ENCODE results near the gene GLE1.

The GLE1 gene

GRCh38 chr9:128556276-128556675 lies 51.8 kb downstream of the GLE1 start:
- Histone ChIP-seq H4K8ac (ENCODE audit: low read length) (no peak overlapping the region), H3K4ac (ENCODE audit: low read depth in 1 of 2, low read length in 2 of 2) (no peak overlapping the region), H2BK12ac (ENCODE audit: low read length in 2 of 2) (no peak overlapping the region), H3K23ac (ENCODE audit: low read length in 2 of 2) (no peak overlapping the region), H3K14ac (ENCODE audit: low read length in 2 of 2) (no peak overlapping the region), H3K4me1 (ENCODE audit: control insufficient read depth, insufficient read depth, low read depth, low read length) (peaks cover 11% of the 10 kb centered on the region), H3K36me3 (ENCODE audit: control insufficient read depth in 1 of 2, insufficient read depth in 2 of 2, low read depth in 1 of 2, low read length in 2 of 2) (peaks cover 5 to 6% of the 10 kb centered on the region in 2 experiments), H2AK5ac (ENCODE audit: low read length, severe bottlenecking) (no peak overlapping the region), H3K18ac (ENCODE audit: low read depth in 1 of 2, low read length in 2 of 2) (no peak overlapping the region), H3K4me2 (ENCODE audit: low read length, poor library complexity, severe bottlenecking) (no peak overlapping the region), H2AFZ (ENCODE audit: low read depth, low read length) (no peak overlapping the region), H3K27me3 (ENCODE audit: control insufficient read depth in 1 of 2, insufficient read depth in 1 of 2, low read length in 2 of 2) (no peaks in the 10 kb centered on the region), H3K9me3 (ENCODE audit: control insufficient read depth, low read length) (no peaks in the 10 kb centered on the region), H2BK5ac (ENCODE audit: low read depth, low read length, poor library complexity, severe bottlenecking) (no peak overlapping the region), H2BK15ac (ENCODE audit: low read depth, poor library complexity, severe bottlenecking) (no peak overlapping the region), H3K9ac (ENCODE audit: low read length) (peak overlapping the region; percentile 9), H4K91ac (ENCODE audit: low read length) (no peak overlapping the region), H3K27ac (ENCODE audit: low read length, poor library complexity, severe bottlenecking) (no peak overlapping the region), H3K4me3 (ENCODE audit: insufficient read depth in 1 of 2, low read depth in 1 of 2, low read length in 2 of 2) (no peak overlapping the region), H2BK120ac (ENCODE audit: low read depth, low read length) (no peak overlapping the region), H3K79me1 (replicated peaks; ENCODE audit: low read length, poor library complexity, severe bottlenecking) (no peaks in the 10 kb centered on the region)
- WGBS = 100% methylated on average over 1 of the region's 2 CpGs
- DNase-seq = no peak

GRCh38 chr9:128556926-128557634 lies 52.6 kb downstream of the GLE1 start:
- no peak overlapping the region for H3K27ac ChIP-seq (ENCODE audit: low read length, poor library complexity, severe bottlenecking)
- H3K4me3 ChIP-seq (ENCODE audit: insufficient read depth in 1 of 2, low read depth in 1 of 2, low read length in 2 of 2) = no peak overlapping the region
- 97% methylated on average over 4 of the region's 5 CpGs for WGBS
- H3K27me3 ChIP-seq (ENCODE audit: control insufficient read depth in 1 of 2, insufficient read depth in 1 of 2, low read length in 2 of 2) = no peaks in the 10 kb centered on the region
- no peak overlapping the region for H2BK120ac ChIP-seq (ENCODE audit: low read depth, low read length)
- H4K91ac ChIP-seq (ENCODE audit: low read length) = no peak overlapping the region
- no peak overlapping the region for H3K4ac ChIP-seq (ENCODE audit: low read depth in 1 of 2, low read length in 2 of 2)
- no peak overlapping the region for H2AK5ac ChIP-seq (ENCODE audit: low read length, severe bottlenecking)
- H3K36me3 ChIP-seq (ENCODE audit: control insufficient read depth in 1 of 2, insufficient read depth in 2 of 2, low read depth in 1 of 2, low read length in 2 of 2) = peaks cover 6% of the 10 kb centered on the region in 2 experiments
- H3K4me1 ChIP-seq (ENCODE audit: control insufficient read depth, insufficient read depth, low read depth, low read length) = peaks cover 10% of the 10 kb centered on the region
- H2BK12ac ChIP-seq (ENCODE audit: low read length in 2 of 2) = no peak overlapping the region
- no peak overlapping the region for H2AFZ ChIP-seq (ENCODE audit: low read depth, low read length)
- no peak overlapping the region for H3K9ac ChIP-seq (ENCODE audit: low read length)
- no peak overlapping the region for H2BK5ac ChIP-seq (ENCODE audit: low read depth, low read length, poor library complexity, severe bottlenecking)
- no peak overlapping the region for H4K8ac ChIP-seq (ENCODE audit: low read length)
- no peak overlapping the region for H3K18ac ChIP-seq (ENCODE audit: low read depth in 1 of 2, low read length in 2 of 2)
- no peaks in the 10 kb centered on the region for H3K9me3 ChIP-seq (ENCODE audit: control insufficient read depth, low read length)
- H3K79me1 ChIP-seq (replicated peaks; ENCODE audit: low read length, poor library complexity, severe bottlenecking) = no peaks in the 10 kb centered on the region
- H3K14ac ChIP-seq (ENCODE audit: low read length in 2 of 2) = no peak overlapping the region
- no peak overlapping the region for H3K23ac ChIP-seq (ENCODE audit: low read length in 2 of 2)
- no peak overlapping the region for H3K4me2 ChIP-seq (ENCODE audit: low read length, poor library complexity, severe bottlenecking)
- DNase-seq = peak; percentile 14
- H2BK15ac ChIP-seq (ENCODE audit: low read depth, poor library complexity, severe bottlenecking) = no peak overlapping the region

- WGBS = 2% methylated on average over 12 of the region's 12 CpGs
- no peaks in the 10 kb centered on the region for H3K27me3 ChIP-seq (ENCODE audit: control insufficient read depth in 1 of 2, insufficient read depth in 1 of 2, low read length in 2 of 2)
- H3K23ac ChIP-seq (ENCODE audit: low read length in 2 of 2) = no peak overlapping the region
Measured at GRCh38 chr9:128558431-128559310, 54.2 kb downstream of the GLE1 start.

GRCh38 chr9:128565578-128565977 lies 61.1 kb downstream of the GLE1 start:
- no peak for DNase-seq
- H2BK5ac ChIP-seq (ENCODE audit: low read depth, low read length, poor library complexity, severe bottlenecking) = no peak overlapping the region
- H4K8ac ChIP-seq (ENCODE audit: low read length) = no peak overlapping the region
- H3K79me1 ChIP-seq (replicated peaks; ENCODE audit: low read length, poor library complexity, severe bottlenecking) = peaks cover 14% of the 10 kb centered on the region
- H3K14ac ChIP-seq (ENCODE audit: low read length in 2 of 2) = no peak overlapping the region
- no peak overlapping the region for H2AFZ ChIP-seq (ENCODE audit: low read depth, low read length)
- H3K4ac ChIP-seq (ENCODE audit: low read depth in 1 of 2, low read length in 2 of 2) = no peak overlapping the region
- no peaks in the 10 kb centered on the region for H3K4me1 ChIP-seq (ENCODE audit: control insufficient read depth, insufficient read depth, low read depth, low read length)
- 97% methylated on average over 4 of the region's 4 CpGs for WGBS
- H3K27ac ChIP-seq (ENCODE audit: low read length, poor library complexity, severe bottlenecking) = no peak overlapping the region
- H2BK12ac ChIP-seq (ENCODE audit: low read length in 2 of 2) = no peak overlapping the region
- H3K23ac ChIP-seq (ENCODE audit: low read length in 2 of 2) = no peak overlapping the region
- no peak overlapping the region for H3K18ac ChIP-seq (ENCODE audit: low read depth in 1 of 2, low read length in 2 of 2)
- peaks cover 39 to 68% of the 10 kb centered on the region in 2 experiments for H3K36me3 ChIP-seq (ENCODE audit: control insufficient read depth in 1 of 2, insufficient read depth in 2 of 2, low read depth in 1 of 2, low read length in 2 of 2)
- no peak overlapping the region for H2BK15ac ChIP-seq (ENCODE audit: low read depth, poor library complexity, severe bottlenecking)
- H3K9me3 ChIP-seq (ENCODE audit: control insufficient read depth, low read length) = no peaks in the 10 kb centered on the region
- H3K9ac ChIP-seq (ENCODE audit: low read length) = no peak overlapping the region
- no peak overlapping the region for H2AK5ac ChIP-seq (ENCODE audit: low read length, severe bottlenecking)
- no peak overlapping the region for H2BK120ac ChIP-seq (ENCODE audit: low read depth, low read length)
- no peak overlapping the region for H3K4me2 ChIP-seq (ENCODE audit: low read length, poor library complexity, severe bottlenecking)
- H3K27me3 ChIP-seq (ENCODE audit: control insufficient read depth in 1 of 2, insufficient read depth in 1 of 2, low read length in 2 of 2) = no peaks in the 10 kb centered on the region
- H4K91ac ChIP-seq (ENCODE audit: low read length) = no peak overlapping the region
- no peak overlapping the region for H3K4me3 ChIP-seq (ENCODE audit: insufficient read depth in 1 of 2, low read depth in 1 of 2, low read length in 2 of 2)

More at GRCh38 chr9:128558431-128559310, 54.2 kb downstream of the GLE1 start:
- Histone ChIP-seq H2AK5ac (ENCODE audit: low read length, severe bottlenecking) (no peak overlapping the region), H3K18ac (ENCODE audit: low read depth in 1 of 2, low read length in 2 of 2) (peak overlapping the region in 1 of 2 experiments; percentile 61), H3K4me1 (ENCODE audit: control insufficient read depth, insufficient read depth, low read depth, low read length) (peaks cover 10% of the 10 kb centered on the region), H3K79me1 (replicated peaks; ENCODE audit: low read length, poor library complexity, severe bottlenecking) (no peaks in the 10 kb centered on the region), H3K4me2 (ENCODE audit: low read length, poor library complexity, severe bottlenecking) (peak overlapping the region; percentile 76), H2BK120ac (ENCODE audit: low read depth, low read length) (no peak overlapping the region), H2AFZ (ENCODE audit: low read depth, low read length) (no peak overlapping the region), H3K36me3 (ENCODE audit: control insufficient read depth in 1 of 2, insufficient read depth in 2 of 2, low read depth in 1 of 2, low read length in 2 of 2) (peaks cover 13 to 19% of the 10 kb centered on the region in 2 experiments), H4K91ac (ENCODE audit: low read length) (no peak overlapping the region), H2BK5ac (ENCODE audit: low read depth, low read length, poor library complexity, severe bottlenecking) (no peak overlapping the region), H3K4ac (ENCODE audit: low read depth in 1 of 2, low read length in 2 of 2) (no peak overlapping the region), H3K14ac (ENCODE audit: low read length in 2 of 2) (no peak overlapping the region), H2BK12ac (ENCODE audit: low read length in 2 of 2) (no peak overlapping the region), H4K8ac (ENCODE audit: low read length) (no peak overlapping the region), H3K9ac (ENCODE audit: low read length) (peak overlapping the region; percentile 67), H3K4me3 (ENCODE audit: insufficient read depth in 1 of 2, low read depth in 1 of 2, low read length in 2 of 2) (peak overlapping the region in 1 of 2 experiments; percentile 65), H2BK15ac (ENCODE audit: low read depth, poor library complexity, severe bottlenecking) (no peak overlapping the region), H3K9me3 (ENCODE audit: control insufficient read depth, low read length) (no peaks in the 10 kb centered on the region), H3K27ac (ENCODE audit: low read length, poor library complexity, severe bottlenecking) (peak overlapping the region; percentile 52)
- DNase-seq = peak; percentile 97

All from mesenchymal stem cell (in vitro differentiated cells and primary cell).